H54 (cell line): ENCODE data around the gene IRAK1.
"Not testable (repeated sequence)": the region's sequence is repeated elsewhere in the genome, so short reads cannot be mapped to it uniquely, and the experiment has no call there.

Source experiments
- DNase-seq: peaks from one replicate; pipeline ENCODE4 v3.0.0; 2011; ENCODE audit warnings: low spot score, mixed read lengths; ENCODE audit not compliant: insufficient read length
- FAIRE-seq: peaks from 3 replicates; lab custom pipeline; 2011; peaks lifted over from hg19 to GRCh38; lab: Jason Lieb, UNC
- POLR2A ChIP-seq: IDR thresholded peaks from 2 replicates; pipeline ENCODE4 v1.6.1; 2011; ENCODE audit warnings: low read depth, mild to moderate bottlenecking, low read length

IRAK1 gene

GRCh38 chrX:153991013-153991580 is 28.6 kb downstream of the IRAK1 start:
- no peak for TF ChIP-seq POLR2A
- DNase-seq (no peak), FAIRE-seq (no peak)

GRCh38 chrX:153989973-153990655 is 29.6 kb downstream of the IRAK1 start:
- DNase-seq: no peak

GRCh38 chrX:153988493-153988892 is 31.2 kb downstream of the IRAK1 start:
- DNase-seq (no peak), FAIRE-seq (no peak)
- no peak for TF ChIP-seq POLR2A

More at GRCh38 chrX:153989973-153990655, 29.6 kb downstream of the IRAK1 start:
- no peak for TF ChIP-seq POLR2A
- FAIRE-seq: no peak

GRCh38 chrX:153984351-153985178 is 35.1 kb downstream of the IRAK1 start:
- FAIRE-seq (no peak), DNase-seq (no peak)
- no peak for TF ChIP-seq POLR2A

- FAIRE-seq (no peak), DNase-seq (no peak)
Measured at GRCh38 chrX:153983321-153983801, 36.3 kb downstream of the IRAK1 start.

GRCh38 chrX:153981771-153982533 is 37.8 kb downstream of the IRAK1 start:
- no peak for DNase-seq
- no peak for TF ChIP-seq POLR2A
- FAIRE-seq: no peak

More at GRCh38 chrX:153983321-153983801, 36.3 kb downstream of the IRAK1 start:
- no peak for TF ChIP-seq POLR2A

GRCh38 chrX:153981231-153981630 is 38.5 kb downstream of the IRAK1 start:
- DNase-seq (no peak), FAIRE-seq (no peak)
- no peak for TF ChIP-seq POLR2A

- not testable (repeated sequence) for FAIRE-seq
Measured at GRCh38 chrX:153980394-153980793, 39.3 kb downstream of the IRAK1 start.

GRCh38 chrX:153974726-153975286 is 44.9 kb downstream of the IRAK1 start:
- DNase-seq: no peak
- FAIRE-seq: no peak
- TF ChIP-seq POLR2A: no peak

More at GRCh38 chrX:153980394-153980793, 39.3 kb downstream of the IRAK1 start:
- not testable (repeated sequence) for DNase-seq

- FAIRE-seq: no peak
Measured at GRCh38 chrX:153974003-153974725, 45.5 kb downstream of the IRAK1 start.

GRCh38 chrX:153973127-153974002 is 46.3 kb downstream of the IRAK1 start:
- no peak for DNase-seq
- TF ChIP-seq POLR2A: no peak
- no peak for FAIRE-seq

More at GRCh38 chrX:153974003-153974725, 45.5 kb downstream of the IRAK1 start:
- TF ChIP-seq POLR2A: no peak
- DNase-seq: no peak
